ENCODE data around the gene PTPRE.
A peak's percentile ranks its signal among the peaks of the same experiment; 100 is the strongest.

Gene PTPRE

DNA sequence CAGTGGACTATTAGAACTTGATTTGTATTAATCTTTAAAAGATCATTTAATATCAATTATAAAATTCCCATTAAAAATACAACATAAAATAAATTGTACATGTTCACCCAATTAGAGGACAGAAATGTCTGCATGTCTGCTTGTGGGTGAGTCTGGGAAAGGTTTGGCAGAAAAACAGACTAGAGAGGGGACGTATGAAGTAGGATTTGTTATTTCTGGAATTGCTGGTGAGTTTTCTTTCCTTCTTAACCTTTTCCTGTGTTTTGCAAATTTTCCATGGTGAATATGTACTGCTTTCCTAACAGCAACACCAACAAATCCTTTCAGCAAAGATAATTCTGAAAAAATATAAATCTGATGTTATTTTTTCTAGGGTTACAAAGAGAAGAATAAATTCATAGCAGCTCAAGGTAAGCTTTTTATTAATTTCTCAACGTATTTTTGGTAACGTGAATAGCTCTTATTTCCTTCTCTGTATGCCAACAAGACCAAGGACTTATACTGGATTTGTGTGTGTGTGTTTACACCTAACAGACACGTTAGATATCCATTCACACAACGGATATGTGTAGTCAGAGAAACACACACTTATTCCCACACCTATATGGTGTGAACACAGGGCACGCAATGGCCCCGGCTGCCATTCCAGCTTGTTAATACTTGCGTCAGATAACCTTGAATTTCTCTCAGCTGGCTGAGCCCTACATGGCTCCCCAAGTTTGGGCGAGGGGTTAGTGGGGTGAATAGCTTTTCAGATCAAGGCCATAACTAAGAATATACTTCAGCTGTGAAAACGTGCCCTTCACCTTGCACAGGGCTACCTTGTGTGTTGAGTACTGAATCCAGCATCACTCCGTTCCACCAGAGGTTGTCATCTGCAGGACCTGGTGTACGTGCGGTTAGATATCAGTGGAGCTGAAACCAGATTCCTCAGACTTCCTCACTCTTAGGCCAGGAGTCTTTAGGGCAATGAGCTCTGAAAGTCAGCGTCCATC, 154.7 kb downstream of the PTPRE start:
- Histone ChIP-seq H2AFZ (no peak overlapping the region), H3K4me1 (no peaks in the 10 kb centered on the region), H3K9ac (no peak overlapping the region), H3K4me3 (ENCODE audit: low read depth, low read length) (no peak overlapping the region), H3K9me3 (ENCODE audit: control insufficient read depth, low read length) (no peaks in the 10 kb centered on the region), H3K36me3 (ENCODE audit: control insufficient read depth, insufficient read depth, low read length) (no peaks in the 10 kb centered on the region), H3K27me3 (ENCODE audit: control insufficient read depth, insufficient read depth, low read length) (no peaks in the 10 kb centered on the region), H3K27ac (no peak overlapping the region), H3K79me2 (no peaks in the 10 kb centered on the region), H3K4me2 (ENCODE audit: low read length) (no peak overlapping the region)
- TF ChIP-seq, protein P1, sequence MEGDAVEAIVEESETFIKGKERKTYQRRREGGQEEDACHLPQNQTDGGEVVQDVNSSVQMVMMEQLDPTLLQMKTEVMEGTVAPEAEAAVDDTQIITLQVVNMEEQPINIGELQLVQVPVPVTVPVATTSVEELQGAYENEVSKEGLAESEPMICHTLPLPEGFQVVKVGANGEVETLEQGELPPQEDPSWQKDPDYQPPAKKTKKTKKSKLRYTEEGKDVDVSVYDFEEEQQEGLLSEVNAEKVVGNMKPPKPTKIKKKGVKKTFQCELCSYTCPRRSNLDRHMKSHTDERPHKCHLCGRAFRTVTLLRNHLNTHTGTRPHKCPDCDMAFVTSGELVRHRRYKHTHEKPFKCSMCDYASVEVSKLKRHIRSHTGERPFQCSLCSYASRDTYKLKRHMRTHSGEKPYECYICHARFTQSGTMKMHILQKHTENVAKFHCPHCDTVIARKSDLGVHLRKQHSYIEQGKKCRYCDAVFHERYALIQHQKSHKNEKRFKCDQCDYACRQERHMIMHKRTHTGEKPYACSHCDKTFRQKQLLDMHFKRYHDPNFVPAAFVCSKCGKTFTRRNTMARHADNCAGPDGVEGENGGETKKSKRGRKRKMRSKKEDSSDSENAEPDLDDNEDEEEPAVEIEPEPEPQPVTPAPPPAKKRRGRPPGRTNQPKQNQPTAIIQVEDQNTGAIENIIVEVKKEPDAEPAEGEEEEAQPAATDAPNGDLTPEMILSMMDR (IDR thresholded peaks at IDR 0.05), result no peak

DNA sequence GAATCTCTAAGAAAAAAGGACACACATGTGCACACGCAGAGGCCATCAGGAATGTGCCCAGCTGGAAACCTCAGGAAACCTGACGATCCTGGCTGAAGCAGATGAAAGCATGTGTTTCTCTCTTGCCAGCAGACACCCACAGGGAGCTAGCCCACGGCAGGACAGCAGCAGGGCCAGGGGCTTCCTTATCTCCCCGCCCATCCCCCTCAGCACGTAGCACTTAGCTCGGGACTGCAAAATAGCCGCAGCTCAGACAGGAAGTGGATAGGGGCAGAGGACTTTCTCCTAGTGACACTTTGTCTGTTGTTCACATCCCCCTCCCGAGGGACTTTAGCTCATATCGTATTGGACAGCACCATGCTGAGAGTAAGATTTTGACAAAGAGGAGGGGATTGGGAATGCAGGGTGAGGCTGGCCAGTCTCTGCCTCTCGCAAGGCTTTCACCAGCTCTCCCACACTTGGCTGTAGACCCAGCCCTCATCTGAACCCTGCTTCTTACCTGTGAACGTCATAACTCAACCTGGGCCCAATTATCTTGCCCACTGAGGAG, 155.5 kb downstream of the PTPRE start:
- Histone ChIP-seq H3K79me2 (no peaks in the 10 kb centered on the region), H3K4me2 (ENCODE audit: low read length) (peak overlapping the region; percentile 18), H3K4me1 (no peaks in the 10 kb centered on the region), H3K36me3 (ENCODE audit: control insufficient read depth, insufficient read depth, low read length) (no peaks in the 10 kb centered on the region), H2AFZ (no peak overlapping the region), H3K9ac (no peak overlapping the region), H3K27me3 (ENCODE audit: control insufficient read depth, insufficient read depth, low read length) (no peaks in the 10 kb centered on the region), H3K9me3 (ENCODE audit: control insufficient read depth, low read length) (no peaks in the 10 kb centered on the region), H3K27ac (peak overlapping the region; percentile 52), H3K4me3 (ENCODE audit: low read depth, low read length) (no peak overlapping the region)
- TF ChIP-seq, protein P1 (IDR thresholded peaks at IDR 0.05), result no peak

DNA sequence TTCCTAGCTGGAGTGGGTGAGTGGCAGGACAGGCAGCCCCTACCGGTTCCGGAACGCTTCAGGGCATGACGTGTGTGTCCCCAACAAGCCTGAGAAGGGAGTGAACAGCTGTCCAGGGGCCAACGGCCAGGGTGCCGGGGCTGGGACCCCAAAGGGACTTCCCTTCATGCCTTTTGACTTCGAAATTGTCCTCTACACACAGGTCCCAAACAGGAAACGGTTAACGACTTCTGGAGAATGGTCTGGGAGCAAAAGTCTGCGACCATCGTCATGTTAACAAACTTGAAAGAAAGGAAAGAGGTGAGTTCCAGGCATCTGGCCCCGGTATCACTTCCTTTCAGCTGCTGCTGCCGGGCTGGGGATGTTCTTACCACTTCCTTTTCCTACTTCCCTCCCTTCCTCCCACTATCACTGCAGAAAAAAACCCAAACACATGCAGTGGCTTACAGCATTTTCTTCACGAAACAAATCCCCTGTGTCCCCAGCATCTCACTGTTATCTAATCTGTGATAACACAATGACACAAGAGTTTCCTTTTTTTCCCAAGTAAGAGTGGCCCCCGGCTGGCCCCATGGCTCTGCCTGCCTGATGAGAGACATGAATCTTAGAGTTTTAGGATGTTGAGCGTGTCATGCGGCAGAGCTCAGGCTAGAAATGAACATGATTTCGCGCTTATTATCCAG, 156.1 kb downstream of the PTPRE start:
- no peak overlapping the region for H3K9ac ChIP-seq
- H2AFZ ChIP-seq, result no peak overlapping the region
- TF ChIP-seq, protein P1 (IDR thresholded peaks at IDR 0.05), result no peak
- peak overlapping the region; percentile 24 for H3K4me3 ChIP-seq (ENCODE audit: low read depth, low read length)
- H3K27me3 ChIP-seq (ENCODE audit: control insufficient read depth, insufficient read depth, low read length), result no peaks in the 10 kb centered on the region
- H3K4me1 ChIP-seq, result no peaks in the 10 kb centered on the region
- H3K36me3 ChIP-seq (ENCODE audit: control insufficient read depth, insufficient read depth, low read length), result no peaks in the 10 kb centered on the region
- H3K27ac ChIP-seq, result peak overlapping the region; percentile 52
- no peaks in the 10 kb centered on the region for H3K9me3 ChIP-seq (ENCODE audit: control insufficient read depth, low read length)
- H3K79me2 ChIP-seq, result no peaks in the 10 kb centered on the region
- peak overlapping the region; percentile 18 for H3K4me2 ChIP-seq (ENCODE audit: low read length)

DNA sequence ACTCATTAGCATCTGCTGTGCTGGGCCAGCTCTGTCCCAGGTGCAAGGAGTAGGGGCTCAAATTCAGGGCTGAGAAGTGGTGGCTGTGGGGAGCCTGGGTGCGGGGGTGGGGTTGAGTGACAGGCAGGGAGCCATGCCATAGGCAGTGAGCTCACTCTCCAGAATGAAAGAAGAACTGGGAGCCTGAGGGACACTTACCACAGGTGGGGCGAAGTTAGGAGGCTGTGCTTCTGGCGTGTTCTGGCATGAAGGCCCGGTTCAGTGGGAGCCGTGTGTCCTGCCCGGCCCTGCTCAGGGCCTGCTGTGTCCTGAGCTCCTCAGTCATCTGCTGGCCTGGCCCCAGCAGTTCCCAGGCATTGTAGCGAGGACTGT, 156.8 kb downstream of the PTPRE start:
- peak overlapping the region; percentile 52 for H3K27ac ChIP-seq
- no peak overlapping the region for H3K9ac ChIP-seq
- no peaks in the 10 kb centered on the region for H3K27me3 ChIP-seq (ENCODE audit: control insufficient read depth, insufficient read depth, low read length)
- no peak overlapping the region for H3K4me2 ChIP-seq (ENCODE audit: low read length)
- TF ChIP-seq, protein P1 (IDR thresholded peaks at IDR 0.05), result no peak
- H2AFZ ChIP-seq, result no peak overlapping the region
- H3K9me3 ChIP-seq (ENCODE audit: control insufficient read depth, low read length), result no peaks in the 10 kb centered on the region
- no peaks in the 10 kb centered on the region for H3K79me2 ChIP-seq
- no peaks in the 10 kb centered on the region for H3K4me1 ChIP-seq
- H3K36me3 ChIP-seq (ENCODE audit: control insufficient read depth, insufficient read depth, low read length), result no peaks in the 10 kb centered on the region
- no peak overlapping the region for H3K4me3 ChIP-seq (ENCODE audit: low read depth, low read length)

All from parathyroid adenoma (tissue), 2 donors.